Measurements from ENCODE around the gene SEMA3D.

DNA sequence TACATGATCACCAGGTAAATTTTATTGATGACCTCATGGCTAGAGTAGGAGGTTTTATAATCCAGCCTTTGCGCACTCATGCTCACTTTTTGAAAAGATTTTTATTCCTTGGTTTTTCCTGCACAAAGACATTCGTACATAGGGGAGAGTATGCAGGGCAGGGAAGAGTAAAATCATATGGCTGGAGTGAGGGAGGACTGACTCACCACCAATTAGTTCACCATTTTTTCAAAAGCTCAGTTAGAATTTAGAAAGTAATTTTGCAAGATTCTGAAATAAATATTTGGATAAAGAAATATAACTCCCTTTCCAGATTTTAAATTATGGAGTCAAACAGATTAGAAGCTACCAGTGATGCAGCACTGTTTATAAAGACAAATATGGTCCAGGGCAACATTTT, 111.9 kb downstream of the SEMA3D start:
- TF ChIP-seq, protein P1, sequence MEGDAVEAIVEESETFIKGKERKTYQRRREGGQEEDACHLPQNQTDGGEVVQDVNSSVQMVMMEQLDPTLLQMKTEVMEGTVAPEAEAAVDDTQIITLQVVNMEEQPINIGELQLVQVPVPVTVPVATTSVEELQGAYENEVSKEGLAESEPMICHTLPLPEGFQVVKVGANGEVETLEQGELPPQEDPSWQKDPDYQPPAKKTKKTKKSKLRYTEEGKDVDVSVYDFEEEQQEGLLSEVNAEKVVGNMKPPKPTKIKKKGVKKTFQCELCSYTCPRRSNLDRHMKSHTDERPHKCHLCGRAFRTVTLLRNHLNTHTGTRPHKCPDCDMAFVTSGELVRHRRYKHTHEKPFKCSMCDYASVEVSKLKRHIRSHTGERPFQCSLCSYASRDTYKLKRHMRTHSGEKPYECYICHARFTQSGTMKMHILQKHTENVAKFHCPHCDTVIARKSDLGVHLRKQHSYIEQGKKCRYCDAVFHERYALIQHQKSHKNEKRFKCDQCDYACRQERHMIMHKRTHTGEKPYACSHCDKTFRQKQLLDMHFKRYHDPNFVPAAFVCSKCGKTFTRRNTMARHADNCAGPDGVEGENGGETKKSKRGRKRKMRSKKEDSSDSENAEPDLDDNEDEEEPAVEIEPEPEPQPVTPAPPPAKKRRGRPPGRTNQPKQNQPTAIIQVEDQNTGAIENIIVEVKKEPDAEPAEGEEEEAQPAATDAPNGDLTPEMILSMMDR (IDR thresholded peaks at IDR 0.05) = no peak
- no peak for TF ChIP-seq ZFX (IDR thresholded peaks at IDR 0.05; ENCODE audit: borderline replicate concordance)

All from 22Rv1 (cell line).